Hindlimb muscle (tissue), 1 donor: ENCODE data around the gene RNF40. TPM values are rescaled to one million over a fixed set of nuclear protein-coding genes. Genes with fewer than 3 reads are reported as not detected.
A peak's percentile ranks its signal among the peaks of the same experiment; 100 is the strongest.

Source experiments
- DNase-seq: peaks from one replicate; pipeline ENCODE4 v3.0.0-alpha.2; 2013
- polyA plus RNA-seq: library from polyadenylated mRNA; unstranded; fragments of 120-200 nt; gene quantifications from one replicate; pipeline ENCODE4 v1.2.1, GENCODE V29; 2013; ENCODE audit not compliant: insufficient read length

RNF40 gene
- polyA plus RNA-seq, 1 donor = 52.3 TPM

DNA sequence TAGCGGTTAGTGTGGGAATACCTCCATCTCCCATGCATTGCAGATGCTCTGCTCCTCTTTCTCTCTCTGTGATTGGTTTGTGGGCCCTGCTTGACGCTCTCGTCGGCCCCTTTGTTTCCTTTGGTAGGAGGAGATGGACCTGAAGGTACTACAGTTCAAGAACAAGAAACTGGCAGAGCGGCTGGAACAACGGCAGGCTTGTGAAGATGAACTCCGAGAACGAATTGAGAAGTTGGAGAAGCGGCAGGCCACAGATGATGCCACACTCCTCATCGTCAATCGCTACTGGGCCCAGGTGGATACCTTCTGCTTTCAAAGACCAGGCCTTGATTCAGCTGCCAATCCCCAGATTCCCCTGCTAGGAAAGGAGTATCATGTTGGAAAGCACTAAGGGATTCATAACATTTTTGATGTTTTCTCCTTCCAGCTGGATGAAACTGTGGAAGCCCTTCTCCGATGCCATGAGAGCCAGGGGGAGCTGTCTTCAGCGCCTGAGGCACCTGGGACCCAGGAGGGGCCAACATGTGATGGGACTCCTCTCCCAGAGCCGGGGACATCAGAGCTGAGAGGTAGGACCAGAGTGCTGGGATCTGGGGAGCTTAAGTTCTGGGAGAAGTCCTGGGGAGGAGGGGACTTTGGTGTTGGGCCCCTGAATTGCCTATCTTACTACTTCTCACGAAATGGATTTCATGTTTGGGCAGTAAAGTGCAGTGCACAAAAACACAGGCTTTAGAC lies 1.0 kb downstream of the RNF40 start:
- DNase-seq = no peak

DNA sequence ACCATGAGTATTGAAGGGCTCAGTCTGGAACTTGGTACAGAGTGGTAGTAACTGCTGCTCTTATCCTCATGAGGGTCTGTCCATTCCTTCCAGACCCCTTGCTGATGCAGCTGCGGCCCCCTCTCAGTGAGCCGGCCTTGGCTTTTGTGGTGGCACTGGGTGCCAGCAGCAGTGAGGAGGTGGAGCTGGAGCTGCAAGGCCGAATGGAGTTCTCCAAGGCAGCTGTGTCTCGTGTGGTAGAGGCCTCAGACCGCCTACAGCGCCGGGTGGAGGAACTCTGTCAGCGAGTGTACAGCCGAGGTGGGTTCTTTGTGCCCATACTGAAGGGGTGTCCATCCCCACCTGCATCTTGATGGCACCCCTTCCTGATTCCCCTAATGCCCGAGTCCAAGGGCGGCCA lies 2.0 kb downstream of the RNF40 start:
- DNase-seq = no peak

- no peak for DNase-seq
Observed at GRCh38 chr16:30764816-30765465, 2.8 kb downstream of the RNF40 start.

GRCh38 chr16:30766206-30766932 lies 4.2 kb downstream of the RNF40 start:
- DNase-seq = no peak

- no peak for DNase-seq
Observed at GRCh38 chr16:30766933-30767284, 4.8 kb downstream of the RNF40 start.

GRCh38 chr16:30767767-30768465 lies 5.8 kb downstream of the RNF40 start:
- DNase-seq = no peak

DNA sequence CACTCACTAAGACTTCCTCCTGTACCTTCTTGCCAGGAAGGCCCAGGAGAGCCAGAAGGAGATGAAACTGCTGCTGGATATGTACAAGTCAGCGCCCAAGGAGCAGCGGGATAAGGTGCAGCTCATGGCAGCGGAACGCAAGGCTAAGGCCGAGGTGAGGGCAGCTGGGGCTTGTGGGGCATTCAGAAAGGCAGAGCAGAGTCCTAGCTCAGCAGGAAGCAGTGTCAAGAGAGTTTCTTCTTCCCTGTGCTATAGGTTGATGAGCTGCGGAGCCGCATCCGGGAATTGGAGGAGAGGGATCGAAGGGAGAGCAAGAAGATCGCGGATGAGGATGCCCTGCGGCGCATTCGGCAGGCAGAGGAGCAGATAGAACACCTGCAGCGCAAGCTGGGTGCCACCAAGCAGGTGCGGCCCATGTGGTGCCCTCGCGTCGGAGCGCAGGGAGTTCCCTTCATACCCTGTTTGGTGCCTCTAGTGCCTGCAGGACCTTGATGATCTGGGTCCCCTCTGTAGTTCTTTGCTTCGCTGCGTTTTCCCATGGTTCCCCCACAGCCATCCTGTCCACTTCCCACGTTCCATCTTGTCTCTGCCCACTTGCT lies 6.6 kb downstream of the RNF40 start:
- no peak for DNase-seq

- no peak for DNase-seq
Observed at GRCh38 chr16:30769379-30770089, 7.4 kb downstream of the RNF40 start.

GRCh38 chr16:30771726-30772125 lies 9.6 kb downstream of the RNF40 start:
- no peak for DNase-seq

- no peak for DNase-seq
Observed at GRCh38 chr16:30773826-30774225, 11.7 kb downstream of the RNF40 start.

DNA sequence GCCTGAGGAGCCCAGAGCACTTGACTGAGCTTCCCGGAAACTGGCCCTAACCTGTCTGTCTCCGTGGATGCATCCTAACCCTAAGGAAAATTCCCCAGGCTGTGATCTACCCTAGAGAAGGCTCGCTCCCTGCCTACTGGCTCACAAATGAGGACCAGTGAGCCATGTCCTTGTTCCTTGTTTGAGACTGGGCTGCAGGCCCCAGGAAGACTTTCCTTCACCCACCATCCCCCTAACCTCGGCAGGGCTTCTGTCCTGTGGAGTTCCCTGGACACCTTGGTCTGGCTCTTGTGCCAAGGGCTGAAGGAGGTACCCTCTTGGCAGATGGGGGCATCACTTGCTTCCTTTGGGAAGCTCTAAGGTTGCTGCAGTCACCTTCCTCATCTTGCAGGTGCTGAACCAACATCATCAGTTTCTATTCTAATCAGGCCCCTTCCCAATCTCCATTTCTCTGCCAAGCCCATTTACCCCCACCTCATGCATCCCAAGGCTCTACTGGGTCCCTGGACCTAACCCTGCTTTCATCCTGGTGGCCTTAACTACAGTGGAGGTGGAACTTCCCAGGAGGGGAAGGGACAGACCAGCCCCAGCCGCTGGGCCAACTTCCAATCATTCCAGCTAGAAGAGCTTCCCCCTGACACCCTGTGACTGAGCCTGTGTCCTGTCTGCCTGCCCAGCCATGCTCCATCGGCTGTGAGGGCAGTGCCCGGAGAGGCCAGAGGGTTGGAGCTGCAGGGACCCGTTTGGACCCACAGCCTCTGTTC lies 12.4 kb downstream of the RNF40 start:
- no peak for DNase-seq

DNA sequence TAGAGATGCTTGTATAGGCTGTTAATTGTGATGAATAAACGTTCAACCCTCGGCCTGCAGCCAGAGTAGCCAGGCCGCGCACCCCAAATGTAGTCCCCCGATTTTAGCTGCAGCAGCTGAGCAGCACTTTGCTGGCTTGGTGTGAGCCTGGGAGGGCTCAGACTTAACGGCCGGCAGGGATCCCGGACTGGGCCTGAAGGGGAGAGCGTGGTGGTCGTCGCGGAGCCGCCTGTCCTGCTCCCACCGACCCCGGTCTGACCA lies 12.9 kb downstream of the RNF40 start:
- no peak for DNase-seq

- DNase-seq = peak; percentile 88
Observed at GRCh38 chr16:30775392-30776188, 13.5 kb downstream of the RNF40 start.

- no peak for DNase-seq
Observed at GRCh38 chr16:30777591-30778297, 15.6 kb downstream of the RNF40 start.

DNA sequence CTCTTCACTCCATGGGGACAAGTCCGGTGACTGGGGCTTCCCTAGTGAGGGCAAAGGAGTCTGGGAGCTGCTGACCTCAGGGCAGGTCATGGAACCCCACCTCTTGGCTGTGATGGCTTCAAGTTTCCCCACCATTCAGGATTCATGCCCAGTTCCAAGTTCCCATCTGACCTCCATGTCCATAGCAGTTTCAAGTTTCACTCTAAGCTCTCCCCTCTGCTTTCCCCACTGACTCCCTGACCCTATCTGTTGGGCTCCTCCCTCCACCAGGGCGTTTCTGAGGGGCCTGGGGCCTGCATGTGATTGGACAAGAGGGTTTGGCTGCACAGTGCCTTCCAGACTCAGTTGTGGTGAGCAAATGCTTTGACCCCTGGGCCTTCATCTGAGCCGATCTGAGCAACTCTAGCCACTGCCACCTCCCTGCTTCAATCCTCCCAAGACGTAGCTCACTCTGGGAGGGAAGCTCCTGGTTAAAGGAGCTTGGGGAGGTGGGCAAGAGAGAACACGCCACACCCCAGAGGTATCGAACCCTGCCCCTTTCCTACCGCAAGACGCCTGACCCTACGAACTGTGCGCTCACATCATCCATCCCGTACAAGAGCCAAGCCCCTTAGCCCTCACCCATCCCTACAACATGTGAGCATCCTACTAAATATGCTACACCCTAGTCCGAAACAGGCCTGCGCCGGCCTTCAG lies 16.6 kb downstream of the RNF40 start:
- DNase-seq = no peak

DNA sequence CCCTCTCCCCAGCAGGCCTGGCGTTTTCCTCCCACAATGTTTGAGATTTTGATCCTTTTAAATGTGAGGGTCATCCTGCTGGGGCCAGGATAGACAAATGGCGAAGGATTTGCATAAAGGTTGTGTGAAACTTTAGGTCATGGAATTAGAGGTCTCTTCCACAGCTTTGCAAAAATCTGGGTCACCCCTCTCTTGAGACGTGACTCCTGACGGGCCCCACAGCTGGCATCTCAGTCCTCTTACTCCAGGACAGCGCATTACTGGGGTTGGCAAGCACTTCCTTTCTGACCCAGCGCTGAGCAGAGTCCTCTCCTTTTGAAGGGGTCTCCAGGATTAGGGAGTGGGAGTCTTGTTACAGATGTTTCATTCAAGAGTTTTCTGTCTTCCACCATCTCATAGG lies 17.5 kb downstream of the RNF40 start:
- DNase-seq = no peak

DNA sequence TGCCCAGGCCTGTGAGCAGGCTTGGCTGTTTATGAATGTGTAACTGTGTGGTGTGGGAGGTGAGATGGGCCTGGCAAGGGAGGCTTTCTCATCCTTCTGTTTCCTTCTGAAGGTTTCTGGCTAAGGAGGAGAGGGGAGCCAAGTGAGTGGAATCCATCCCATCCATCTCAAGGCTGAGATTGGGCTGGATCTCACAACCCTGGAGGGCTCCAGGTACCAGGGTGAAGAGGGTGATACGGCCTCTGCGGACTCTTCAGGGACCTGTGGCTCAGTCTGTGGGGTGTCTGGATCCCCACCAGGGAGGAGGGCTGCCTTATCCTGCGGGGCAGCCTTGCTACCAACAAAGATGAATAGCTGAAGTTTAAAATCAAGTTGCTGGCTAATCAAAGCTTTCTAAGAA lies 17.9 kb downstream of the RNF40 start:
- no peak for DNase-seq

GRCh38 chr16:30780549-30780948 lies 18.4 kb downstream of the RNF40 start:
- no peak for DNase-seq

DNA sequence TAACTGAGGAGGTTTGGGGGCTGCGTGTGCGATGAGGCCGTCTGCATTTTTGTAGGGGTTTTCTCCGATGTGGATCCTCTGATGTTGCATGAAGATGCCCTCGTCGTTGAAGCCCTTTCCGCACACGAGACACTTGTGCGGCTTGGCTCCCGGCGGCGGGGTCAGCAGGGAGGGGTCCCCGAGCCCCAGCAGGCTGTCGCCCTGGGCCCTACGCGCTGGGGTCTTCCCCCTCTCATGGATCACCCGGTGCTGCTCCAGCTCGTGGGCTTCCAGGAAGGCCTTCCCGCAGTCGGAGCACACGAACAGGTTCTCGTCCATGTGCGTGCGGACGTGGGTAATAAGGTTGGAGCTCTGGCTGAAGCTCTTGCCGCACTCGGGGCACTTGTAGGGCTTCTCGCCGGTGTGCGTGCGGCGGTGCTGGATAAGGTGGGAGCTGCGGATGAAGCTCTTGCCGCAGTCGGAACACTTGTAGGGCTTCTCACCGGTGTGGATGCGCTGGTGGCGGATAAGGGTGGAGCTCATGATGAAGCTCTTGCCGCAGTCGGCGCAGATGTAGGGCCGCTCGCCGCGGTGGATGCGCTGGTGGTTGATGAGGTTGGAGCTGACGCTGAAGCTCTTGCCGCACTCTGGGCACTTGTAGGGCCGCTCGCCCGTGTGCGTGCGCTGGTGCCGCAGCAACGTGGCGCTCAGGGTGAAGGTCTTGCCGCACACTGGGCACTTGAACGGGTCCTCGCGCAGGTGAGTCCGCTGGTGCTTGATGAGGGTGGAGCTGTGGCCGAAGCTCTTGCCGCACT lies 20.6 kb downstream of the RNF40 start:
- no peak for DNase-seq
